Endothelial cell of umbilical vein (primary cell): ENCODE measurements around the gene DPP9. TPM values are rescaled to one million over a fixed set of nuclear protein-coding genes. Genes with fewer than 3 reads are reported as not detected.

Experiments used
- BruUV-seq: library from RNA; stranded (reverse); fragments of 400-500 nt; replicated peaks from 2 replicates; lab custom pipeline; 2021; lab: Mats Ljungman, UMichigan
- CTCF ChIA-PET: fragments of 300-600, 350-600 bp; sonication (Branson Sonifier 250); formaldehyde crosslinking; loops from one replicate; lab custom pipeline; 2021; ENCODE audit warnings: antibody characterized with exemption, inconsistent platforms; lab: Charles Lee
- POLR2A ChIA-PET: fragments of 300-600, 350-600 bp; sonication (Branson Sonifier 250); formaldehyde crosslinking; loops from one replicate; lab custom pipeline; 2021; ENCODE audit warnings: antibody characterized with exemption, inconsistent platforms; lab: Charles Lee
- DNase-seq: peaks from one replicate; pipeline ENCODE4 v3.0.0-alpha.2; 2011; ENCODE audit warnings: low read depth, low spot score
- FAIRE-seq: peaks from 2 replicates; lab custom pipeline; 2011; peaks lifted over from hg19 to GRCh38; lab: Jason Lieb, UNC
- H2AFZ ChIP-seq: 2 replicates; pipeline ENCODE4 v1.6.0; 2012; ENCODE audit warnings: low read depth, low read length, control low read depth, inconsistent platforms
- H3K27ac ChIP-seq: 2 replicates; pipeline ENCODE4 v1.5.1; 2011; ENCODE audit warnings: low read depth, mild to moderate bottlenecking, control low read depth, low read length, moderate library complexity; ENCODE audit not compliant: insufficient read depth
- H3K27me3 ChIP-seq, 2 experiments: 2 replicates each; pipeline versions ENCODE4 v1.6.0 to v1.6.1; 2011; ENCODE audit warnings: low read length in 2 of 2, mixed read lengths in 1 of 2; ENCODE audit not compliant: control insufficient read depth in 2 of 2, insufficient read depth in 2 of 2
- H3K36me3 ChIP-seq, 2 experiments: 2 replicates in 1 of 2; 3 replicates in 1 of 2; pipeline ENCODE4 v1.5.1; 2011; ENCODE audit warnings: low read length in 2 of 2, mild to moderate bottlenecking in 1 of 2, moderate library complexity in 1 of 2; ENCODE audit not compliant: control insufficient read depth in 2 of 2, insufficient read depth in 2 of 2; ENCODE audit errors: extremely low read depth in 1 of 2
- H3K4me1 ChIP-seq: 3 replicates; pipeline ENCODE4 v1.5.1; 2011; ENCODE audit warnings: mild to moderate bottlenecking, low read length; ENCODE audit not compliant: control insufficient read depth, insufficient read depth; ENCODE audit errors: extremely low read depth
- H3K4me2 ChIP-seq: 2 replicates; pipeline ENCODE4 v1.6.1; 2011; ENCODE audit warnings: low read length, control low read depth, mixed read lengths; ENCODE audit not compliant: insufficient read depth
- H3K4me3 ChIP-seq, 3 experiments: fragments of 200-600 bp in 1 of 3; sonication (generic), shearing (Covaris generic) in 1 of 3; replicated peaks in 1 of 3; 2 replicates each; pipeline ENCODE4 v1.5.1; 2011 to 2016; ENCODE audit warnings: control low read depth in 3 of 3, low read length in 3 of 3, mild to moderate bottlenecking in 2 of 3, inconsistent platforms in 1 of 3, low read depth in 1 of 3, moderate library complexity in 1 of 3; ENCODE audit not compliant: insufficient read depth in 1 of 3
- H3K79me2 ChIP-seq: 2 replicates; pipeline ENCODE4 v1.6.0; 2012; ENCODE audit warnings: low read length, inconsistent platforms; ENCODE audit not compliant: control insufficient read depth, insufficient read depth
- H3K9ac ChIP-seq: replicated peaks from 2 replicates; pipeline ENCODE3; 2011; ENCODE audit warnings: low read length, control low read depth; ENCODE audit not compliant: insufficient read depth; ENCODE audit errors: extremely low read depth
- H3K9me1 ChIP-seq: replicated peaks from 3 replicates; pipeline ENCODE4 v1.6.0; 2011; ENCODE audit warnings: mild to moderate bottlenecking, low read length; ENCODE audit not compliant: control insufficient read depth, insufficient read depth; ENCODE audit errors: extremely low read depth
- H3K9me3 ChIP-seq: replicated peaks from 2 replicates; pipeline ENCODE4 v1.5.1; 2012; ENCODE audit warnings: low read length, inconsistent platforms; ENCODE audit not compliant: control insufficient read depth, insufficient read depth
- H4K20me1 ChIP-seq: replicated peaks from 2 replicates; pipeline ENCODE3; 2011; ENCODE audit warnings: mild to moderate bottlenecking, low read length; ENCODE audit not compliant: control insufficient read depth, insufficient read depth; ENCODE audit errors: extremely low read depth
- FOS ChIP-seq: IDR thresholded peaks from 2 replicates; pipeline ENCODE4 v1.6.1; 2011; ENCODE audit warnings: mild to moderate bottlenecking, low read length, moderate library complexity, borderline replicate concordance; ENCODE audit not compliant: insufficient read depth
- GATA2 ChIP-seq: IDR thresholded peaks from 2 replicates; pipeline ENCODE4 v1.7.0; 2011; ENCODE audit warnings: low read depth, mild to moderate bottlenecking, moderate library complexity, mixed read lengths, low read length; ENCODE audit not compliant: insufficient read length, insufficient read depth
- MYC ChIP-seq: IDR thresholded peaks from one replicate; pipeline ENCODE4 v1.6.1; 2011; ENCODE audit warnings: mild to moderate bottlenecking, low read depth, low read length
- POLR2A ChIP-seq: IDR thresholded peaks from 2 replicates; pipeline ENCODE4 v1.6.1; 2012; ENCODE audit warnings: low read depth, mild to moderate bottlenecking, control low read depth, low read length
- POLR2AphosphoS5 ChIP-seq: IDR thresholded peaks from 2 replicates; pipeline ENCODE4 v1.6.1; 2012; ENCODE audit warnings: low read depth, mild to moderate bottlenecking, control low read depth, low read length, moderate library complexity; ENCODE audit not compliant: insufficient read depth
- dilution Hi-C: fragments of 300-500 bp; cut with MboI; formaldehyde crosslinking; loops from one replicate; pipeline ENCODE4 v1.15.0; 2019; ENCODE audit warnings: low sequenced_read_pairs; ENCODE audit not compliant: extremely low pct_ligation_motif_present
- intact Hi-C: fragments of 100-400 bp; cut with micrococcal nuclease; formaldehyde crosslinking; loops from one replicate; pipeline ENCODE4 v1.10.0; 2022
- polyA plus RNA-seq, 4 experiments: library from polyadenylated mRNA; depleted of rRNA in 3 of 4; stranded (reverse) in 3 of 4; unstranded in 1 of 4; fragments of >200 nt; gene quantifications; 2 replicates each; pipeline versions ENCODE4 v1.2.1 to v1.2.3, GENCODE V29; 2011 to 2012; ENCODE audit warnings: missing spikeins in 1 of 4
- total RNA-seq: library from RNA; stranded (reverse); gene quantifications from 2 replicates; pipeline ENCODE4 v1.2.3, GENCODE V29; 2021
- TF ChIP-seq, protein P1 (sequence below), 2 donors: IDR thresholded peaks; 1 replicate in 1 of 2; 2 replicates in 1 of 2; pipeline ENCODE4 v1.5.1; 2011; ENCODE audit warnings: low read length in 2 of 2, mild to moderate bottlenecking in 2 of 2, moderate library complexity in 2 of 2, control low read depth in 1 of 2, inconsistent platforms in 1 of 2, low read depth in 1 of 2; ENCODE audit not compliant: insufficient read depth in 1 of 2; ENCODE audit errors: extremely low read depth in 1 of 2

The DPP9 gene
- total and polyA plus RNA-seq, 2 donors (not counting 3 experiments of a cell fraction or from before 2014, with no cell fraction given): 31.5 to 98.0 TPM

DNA sequence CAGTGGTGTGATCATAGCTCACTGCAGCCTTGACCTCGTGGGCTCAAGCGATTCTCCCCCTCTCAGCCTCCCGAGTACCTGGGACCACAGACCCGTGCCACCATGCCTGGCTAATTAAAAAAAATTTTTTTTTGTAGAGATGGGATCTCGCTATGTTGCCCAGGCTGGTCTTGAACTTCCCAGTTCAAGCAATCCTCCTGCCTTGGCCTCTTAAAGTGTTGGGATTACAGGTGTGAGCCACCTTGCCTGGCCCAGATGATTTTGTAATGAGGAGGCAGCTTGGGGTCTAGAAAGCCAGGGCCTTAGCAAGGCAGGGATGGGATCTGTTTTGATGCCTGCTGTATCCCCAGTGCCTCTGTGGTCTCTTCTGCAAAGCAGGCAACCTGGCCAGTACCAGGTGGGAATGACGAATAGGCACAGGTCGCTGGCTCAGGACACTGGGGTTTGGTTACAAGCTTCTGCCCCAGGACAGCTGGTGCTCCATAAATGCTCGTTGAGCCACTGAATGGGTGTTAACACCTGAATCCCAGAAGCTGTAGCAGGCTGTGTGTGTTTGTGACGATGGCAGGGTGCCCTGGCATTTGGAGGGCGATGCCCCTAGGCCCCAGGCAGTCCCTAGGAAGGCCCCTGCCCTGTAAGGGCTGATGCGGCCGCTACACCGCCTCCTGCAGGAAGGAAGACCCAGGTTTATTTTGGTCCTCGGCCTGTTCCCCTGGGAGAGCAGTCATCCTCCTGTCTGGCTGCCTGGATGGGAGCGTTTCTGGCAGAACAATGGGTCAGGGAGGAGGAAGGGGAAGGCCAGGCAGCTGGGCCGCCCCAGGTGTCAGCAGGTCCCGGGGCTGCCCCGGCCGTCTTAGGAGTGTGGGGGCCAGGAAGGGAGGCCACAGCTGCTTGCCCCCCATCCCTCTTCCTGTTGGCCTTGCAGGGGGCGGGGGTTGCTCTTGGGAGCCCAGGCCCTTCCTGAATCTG lies 75.7 kb downstream of the DPP9 start:
- H3K9ac ChIP-seq: peak overlapping the region; percentile 48
- dilution Hi-C loops: no loop called here
- no TSS peak for BruUV-seq

More for the DNA sequence above, 75.7 kb downstream of the DPP9 start:
- Histone ChIP-seq H3K9me1 (no peaks in the 10 kb centered on the region), H2AFZ (no peak overlapping the region), H3K4me2 (peak overlapping the region; percentile 61), H4K20me1 (no peaks in the 10 kb centered on the region), H3K79me2 (peaks cover 27% of the 10 kb centered on the region), H3K36me3 (peaks cover 0 to 23% of the 10 kb centered on the region in 2 experiments), H3K4me1 (peaks cover 23% of the 10 kb centered on the region), H3K4me3 (no peak overlapping the region), H3K27ac (peak overlapping the region; percentile 47), H3K9me3 (no peaks in the 10 kb centered on the region), H3K27me3 (no peaks in the 10 kb centered on the region)
- CTCF ChIA-PET: interaction anchor here (0.9 to 1.8 kb wide), 8 partner anchors 12 to 123 kb away, joined by 3 to 10 read pairs (median 4); partner anchors contain the start of gene SEMA6B
- DNase-seq (peak; percentile 90), FAIRE-seq (peak; percentile 98)
- TF ChIP-seq GATA2: no peak
- TF ChIP-seq MYC: no peak
- TF ChIP-seq POLR2AphosphoS5: peak; percentile 94
- TF ChIP-seq POLR2A: peak; percentile 35
- TF ChIP-seq, protein P1, sequence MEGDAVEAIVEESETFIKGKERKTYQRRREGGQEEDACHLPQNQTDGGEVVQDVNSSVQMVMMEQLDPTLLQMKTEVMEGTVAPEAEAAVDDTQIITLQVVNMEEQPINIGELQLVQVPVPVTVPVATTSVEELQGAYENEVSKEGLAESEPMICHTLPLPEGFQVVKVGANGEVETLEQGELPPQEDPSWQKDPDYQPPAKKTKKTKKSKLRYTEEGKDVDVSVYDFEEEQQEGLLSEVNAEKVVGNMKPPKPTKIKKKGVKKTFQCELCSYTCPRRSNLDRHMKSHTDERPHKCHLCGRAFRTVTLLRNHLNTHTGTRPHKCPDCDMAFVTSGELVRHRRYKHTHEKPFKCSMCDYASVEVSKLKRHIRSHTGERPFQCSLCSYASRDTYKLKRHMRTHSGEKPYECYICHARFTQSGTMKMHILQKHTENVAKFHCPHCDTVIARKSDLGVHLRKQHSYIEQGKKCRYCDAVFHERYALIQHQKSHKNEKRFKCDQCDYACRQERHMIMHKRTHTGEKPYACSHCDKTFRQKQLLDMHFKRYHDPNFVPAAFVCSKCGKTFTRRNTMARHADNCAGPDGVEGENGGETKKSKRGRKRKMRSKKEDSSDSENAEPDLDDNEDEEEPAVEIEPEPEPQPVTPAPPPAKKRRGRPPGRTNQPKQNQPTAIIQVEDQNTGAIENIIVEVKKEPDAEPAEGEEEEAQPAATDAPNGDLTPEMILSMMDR (IDR thresholded peaks at IDR 0.05; ENCODE audit: extremely low read depth in 1 of 2, insufficient read depth in 1 of 2, low read depth in 1 of 2, low read length in 2 of 2): peak; percentile 32 to 33
- TF ChIP-seq FOS: peak; percentile 25
- intact Hi-C loops: no loop called here
- POLR2A ChIA-PET: interaction anchor here (0.6 to 1.5 kb wide), 2 partner anchors 14 to 254 kb away, joined by 3 to 5 read pairs; no protein-coding TSS in a partner anchor
